ENCODE results near the gene KLHL2.
"Not testable (repeated sequence)": the region's sequence is repeated elsewhere in the genome, so short reads cannot be mapped to it uniquely, and the experiment has no call there.

The KLHL2 gene

GRCh38 chr4:165234766-165235165, 27.4 kb downstream of the KLHL2 start:
- DNase-seq (ENCODE audit: low read depth in 2 of 2), result no peak

DNA sequence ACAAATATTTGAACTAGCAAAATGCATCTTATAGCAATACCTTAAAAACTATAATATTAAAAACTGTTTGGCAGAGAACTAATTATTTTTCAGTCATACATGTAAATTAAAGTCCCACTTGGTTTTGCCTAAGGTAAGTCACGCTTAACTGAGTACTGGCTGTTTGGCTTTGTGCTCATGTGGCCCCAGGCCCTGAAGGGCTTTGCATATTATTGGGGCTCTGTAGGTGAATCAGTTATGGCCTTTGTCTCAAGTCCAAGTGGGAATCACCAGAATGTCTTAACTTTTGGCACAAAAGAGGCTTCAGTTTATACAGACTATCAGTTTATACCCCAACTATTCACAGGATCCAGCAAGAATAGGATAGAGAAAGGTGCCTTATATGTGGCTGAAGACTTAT, 29.5 kb downstream of the KLHL2 start:
- DNase-seq (ENCODE audit: low read depth in 2 of 2), result not testable (repeated sequence)

DNA sequence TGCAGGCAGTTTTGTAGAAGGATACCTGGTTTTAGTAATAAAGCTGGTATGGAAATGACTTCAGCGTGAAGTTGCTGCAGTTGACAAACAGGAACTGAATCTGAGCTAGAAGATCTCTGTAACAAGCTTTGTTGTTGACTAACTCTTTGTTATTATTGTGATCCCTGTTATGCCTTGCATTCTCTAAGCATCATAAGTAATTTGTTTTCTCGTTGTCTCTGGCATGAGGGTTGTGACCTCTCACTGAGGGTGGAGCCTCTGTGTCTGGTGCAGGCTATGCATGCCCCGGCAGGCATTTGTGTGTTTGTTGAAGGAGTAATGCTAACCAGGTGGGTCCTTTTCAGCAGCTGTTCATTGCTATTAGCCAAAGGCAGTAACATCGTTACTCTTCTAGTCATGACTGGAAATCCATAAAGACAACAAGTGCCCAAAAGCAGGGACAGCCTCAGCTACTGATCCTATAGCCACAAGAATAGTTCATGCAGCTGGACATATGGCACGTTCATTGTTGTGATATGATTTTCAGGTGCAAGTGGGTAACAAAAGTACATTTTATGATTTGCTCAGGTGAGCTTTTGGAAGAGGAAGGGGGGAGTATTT, 30.8 kb downstream of the KLHL2 start:
- not testable (repeated sequence) for DNase-seq (ENCODE audit: low read depth in 2 of 2)

DNA sequence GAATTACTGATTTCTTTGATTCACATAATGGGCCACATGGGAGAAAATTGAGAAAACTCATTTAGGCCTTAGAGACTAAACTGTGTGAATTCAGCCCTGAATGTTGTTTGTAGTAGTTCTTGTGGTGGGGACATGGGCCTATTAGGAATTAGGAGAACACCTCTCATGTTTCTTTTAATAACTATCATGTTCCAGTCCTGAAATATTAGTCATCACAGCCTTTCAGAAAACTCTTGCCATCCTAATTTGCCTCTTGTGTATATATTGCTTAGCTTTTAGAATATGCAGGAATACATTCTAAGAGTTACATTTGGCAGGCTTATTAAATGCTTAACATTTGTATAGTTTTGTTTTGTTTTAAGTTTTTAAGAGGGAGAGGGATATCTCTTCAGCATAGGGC, 33.4 kb downstream of the KLHL2 start:
- DNase-seq (ENCODE audit: low read depth in 2 of 2), result not testable (repeated sequence)

GRCh38 chr4:165244148-165244547, 36.8 kb downstream of the KLHL2 start:
- DNase-seq (ENCODE audit: low read depth in 2 of 2), result not testable (repeated sequence)

DNA sequence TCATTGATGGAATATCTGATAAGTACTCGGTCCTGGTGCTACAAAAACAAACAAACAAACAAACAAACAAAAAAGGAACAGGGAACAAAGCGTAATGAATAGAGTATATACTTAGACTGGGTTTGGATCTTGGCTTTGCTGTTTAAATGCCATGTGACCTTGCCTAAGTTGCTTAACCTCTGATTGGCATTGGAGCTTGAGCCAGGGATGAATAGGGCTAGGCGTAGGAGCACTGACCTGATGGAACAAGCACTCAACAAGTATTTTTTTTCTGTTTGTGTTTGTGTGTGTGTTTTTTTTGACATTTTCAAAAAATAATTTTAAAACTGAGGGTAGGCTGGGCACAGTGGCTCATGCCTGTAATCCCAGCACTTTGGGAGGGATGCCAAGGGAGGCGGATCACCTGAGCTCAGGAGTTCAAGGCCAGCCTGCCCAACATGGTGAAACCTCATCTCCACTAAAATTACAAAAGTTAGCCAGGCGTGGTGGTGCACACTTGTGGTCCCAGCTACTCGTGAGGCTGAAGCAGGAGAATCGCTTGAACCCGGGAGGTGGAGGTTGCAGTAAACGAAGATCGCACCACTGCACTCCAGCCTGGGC, 37.3 kb downstream of the KLHL2 start:
- not testable (repeated sequence) for DNase-seq (ENCODE audit: low read depth in 2 of 2)

DNA sequence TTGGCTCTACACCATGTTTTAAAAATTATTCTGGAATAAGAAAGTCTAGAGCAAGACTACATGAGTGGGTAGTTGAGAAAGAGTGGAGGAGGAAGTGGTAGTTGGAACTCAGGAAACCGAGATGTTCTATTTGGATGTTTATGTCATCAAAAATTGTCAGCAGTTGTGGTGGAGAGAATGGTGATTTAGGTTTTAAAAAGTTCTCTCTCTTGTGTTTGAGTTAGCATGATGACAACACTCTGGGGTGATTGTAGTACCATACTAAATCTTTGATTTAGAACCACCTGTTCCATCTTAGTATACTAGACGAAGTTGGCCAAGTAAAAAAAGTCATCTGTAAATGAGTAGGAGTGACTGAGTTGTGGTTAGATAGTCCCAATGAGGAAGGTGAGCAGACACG, 40.7 kb downstream of the KLHL2 start:
- no peak for DNase-seq (ENCODE audit: low read depth in 2 of 2)

DNA sequence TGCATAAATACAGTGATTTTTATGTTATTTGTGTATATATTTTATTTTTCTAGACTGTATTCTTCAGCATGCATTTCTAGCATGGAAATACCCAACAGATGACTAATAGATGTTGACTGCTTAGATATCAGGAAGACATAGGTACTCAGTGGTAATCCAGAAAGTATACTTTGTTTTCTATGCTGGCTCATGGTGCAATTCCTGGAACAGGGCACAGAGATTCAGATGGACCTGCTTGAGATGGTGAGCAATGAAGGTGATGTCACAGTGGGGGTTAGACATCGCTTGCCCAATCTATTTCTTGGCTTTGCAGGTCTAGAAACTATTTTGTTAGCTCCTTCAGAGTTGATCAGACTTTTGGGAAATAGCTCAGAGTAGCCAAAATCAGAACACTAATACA, 41.5 kb downstream of the KLHL2 start:
- DNase-seq (ENCODE audit: low read depth in 2 of 2), result not testable (repeated sequence)

GRCh38 chr4:165254771-165255170, 47.4 kb downstream of the KLHL2 start:
- DNase-seq (ENCODE audit: low read depth in 2 of 2), result not testable (repeated sequence)

GRCh38 chr4:165255439-165255838, 48.1 kb downstream of the KLHL2 start:
- peak in 1 of 2 donors; percentile 13 for DNase-seq (ENCODE audit: low read depth in 2 of 2)

DNA sequence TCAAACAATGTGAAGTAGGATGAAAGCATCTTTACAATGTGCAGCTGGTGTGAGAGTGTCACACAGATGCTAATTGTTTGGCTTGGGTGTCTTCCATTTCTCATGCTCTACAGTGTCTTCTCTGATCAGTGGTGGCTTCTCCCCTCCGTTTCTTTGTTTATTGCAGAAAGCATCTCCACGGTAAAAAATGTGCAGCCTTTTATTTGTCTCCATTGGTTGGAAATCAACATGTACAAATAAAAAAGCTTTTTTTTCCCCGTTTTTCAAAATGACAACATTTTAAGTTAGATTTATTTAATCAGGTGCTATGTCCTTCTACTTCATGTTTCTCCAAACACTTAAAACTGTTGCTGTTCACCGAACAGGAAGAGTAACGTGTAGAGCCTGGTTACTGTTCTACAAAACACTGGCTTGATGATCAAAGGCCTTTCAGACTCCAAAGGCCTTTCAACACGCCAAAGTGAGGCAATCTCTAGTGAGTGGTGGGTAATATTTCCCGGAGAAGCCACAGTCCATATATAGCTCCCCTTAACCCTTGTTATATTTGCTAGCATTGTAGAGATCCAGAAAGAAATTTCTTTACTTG, 48.8 kb downstream of the KLHL2 start:
- DNase-seq (ENCODE audit: low read depth in 2 of 2), result not testable (repeated sequence)

DNA sequence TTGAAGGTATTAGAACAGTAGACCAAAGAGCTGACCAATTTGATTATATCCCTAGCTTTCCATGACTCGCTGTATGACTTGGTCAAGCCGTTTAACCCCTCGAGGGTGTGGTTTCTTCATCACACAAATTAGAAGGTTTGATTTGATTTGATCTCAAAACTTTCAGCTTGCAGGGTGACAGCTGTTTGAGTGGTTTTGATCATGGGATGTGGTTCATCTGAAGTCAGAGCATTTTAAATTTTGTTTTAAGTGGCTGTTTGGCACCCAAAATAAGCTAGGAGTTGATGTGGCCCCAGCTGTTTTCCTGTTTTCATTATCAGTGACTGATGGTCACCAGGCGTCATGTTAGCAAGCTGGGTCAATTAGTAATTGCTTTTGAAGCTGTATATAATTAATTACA, 52.4 kb downstream of the KLHL2 start:
- DNase-seq (ENCODE audit: low read depth in 2 of 2), result not testable (repeated sequence)

GRCh38 chr4:165262306-165262705, 54.9 kb downstream of the KLHL2 start:
- not testable (repeated sequence) for DNase-seq (ENCODE audit: low read depth in 2 of 2)

DNA sequence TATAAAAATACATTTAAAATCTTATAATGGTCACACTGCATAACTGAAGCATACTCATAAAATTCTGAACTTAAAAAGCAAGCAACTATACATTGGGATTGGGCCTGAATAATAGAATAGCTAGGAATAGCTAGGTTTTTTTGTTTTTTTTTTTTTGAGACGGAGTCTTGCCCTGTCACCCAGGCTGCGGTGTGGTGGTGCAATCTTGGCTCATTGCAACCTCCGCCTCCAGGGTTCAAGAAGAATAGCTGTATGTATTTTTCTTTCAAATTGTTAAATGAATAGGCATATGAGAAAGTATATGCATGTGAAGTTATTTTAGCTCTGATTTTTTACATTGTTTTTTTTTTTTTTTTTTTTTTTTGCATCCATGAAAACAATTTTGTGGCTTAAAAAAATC, 56.1 kb downstream of the KLHL2 start:
- not testable (repeated sequence) for DNase-seq (ENCODE audit: low read depth in 2 of 2)

DNA sequence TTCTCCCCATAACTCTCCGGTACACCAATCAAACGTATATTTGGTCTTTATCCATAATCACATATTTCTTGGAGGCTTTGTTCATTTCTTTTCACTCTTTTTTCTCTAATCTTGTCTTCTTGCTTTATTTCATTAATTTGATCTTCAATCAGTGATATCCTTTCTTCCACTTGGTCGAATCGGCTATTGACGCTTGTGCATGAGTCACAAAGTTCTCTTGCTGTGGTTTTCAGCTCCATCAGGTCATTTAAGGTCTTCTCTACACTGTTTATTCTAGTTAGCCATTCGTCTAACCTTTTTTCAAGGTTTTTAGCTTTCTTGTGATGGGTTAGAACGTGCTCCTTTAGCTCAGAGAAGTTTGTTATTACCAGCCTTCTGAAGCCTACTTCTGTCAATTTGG, 62.6 kb downstream of the KLHL2 start:
- DNase-seq (ENCODE audit: low read depth in 2 of 2), result not testable (repeated sequence)

DNA sequence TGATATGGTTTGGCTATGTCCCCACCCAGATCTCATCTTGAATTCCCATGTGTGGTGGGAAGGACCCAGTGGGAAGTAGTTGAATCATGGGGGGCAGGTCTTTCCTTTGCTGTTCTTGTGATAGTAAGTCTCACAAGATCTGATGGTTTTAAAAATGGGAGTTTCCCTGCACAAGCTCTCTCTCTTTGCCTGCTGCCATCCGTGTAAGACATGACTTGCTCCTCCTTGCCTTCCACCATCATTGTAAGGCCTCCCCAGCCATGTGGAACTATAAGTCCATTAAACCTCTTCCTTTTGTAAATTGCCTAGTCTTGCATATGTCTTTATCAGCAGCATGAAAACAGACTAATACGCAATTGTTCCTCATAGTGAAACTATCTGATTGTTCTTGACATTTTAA, 66.1 kb downstream of the KLHL2 start:
- not testable (repeated sequence) for DNase-seq (ENCODE audit: low read depth in 2 of 2)

- DNase-seq (ENCODE audit: low read depth in 2 of 2), result not testable (repeated sequence)
These were observed 68.0 kb downstream of the KLHL2 start for GRCh38 chr4:165275357-165275756.

DNA sequence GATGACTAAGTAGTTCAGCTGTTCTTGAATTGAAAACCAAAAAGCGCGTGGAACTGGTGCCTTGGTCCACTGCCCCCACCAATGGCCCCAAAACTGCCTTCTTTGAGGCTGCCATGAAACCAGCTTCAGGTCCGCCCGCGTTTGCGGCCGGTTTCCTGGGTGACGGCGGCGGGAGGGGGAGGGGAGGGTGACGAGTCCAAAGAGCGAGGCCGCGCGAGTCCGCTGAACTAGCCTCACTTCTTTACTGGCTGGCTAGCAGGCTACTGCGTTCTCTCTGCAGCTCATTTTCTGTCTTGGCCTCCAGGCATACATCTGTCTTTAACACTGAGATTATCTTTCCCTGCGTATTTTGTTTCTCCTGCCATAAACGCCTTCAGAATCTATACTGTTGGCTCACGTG, 72.2 kb downstream of the KLHL2 start:
- DNase-seq (ENCODE audit: low read depth in 2 of 2), result not testable (repeated sequence)

DNA sequence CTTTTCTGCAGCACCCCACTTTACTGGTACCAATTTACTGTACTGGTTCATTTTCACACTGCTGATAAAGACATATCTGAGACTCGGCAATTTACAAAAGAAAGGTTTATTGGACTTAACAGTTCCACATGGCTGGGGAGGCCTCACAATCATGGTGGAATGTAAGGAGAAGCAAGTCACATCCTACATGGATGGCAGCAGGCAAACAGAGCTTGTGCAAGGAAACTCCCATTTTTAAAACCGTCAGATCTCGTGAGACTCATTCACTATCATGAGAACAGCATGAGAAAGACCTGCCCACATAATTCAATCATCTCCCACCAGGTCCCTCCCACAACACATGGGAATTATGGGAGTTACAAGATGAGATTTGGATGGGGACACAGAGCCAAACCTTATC, 77.3 kb downstream of the KLHL2 start:
- not testable (repeated sequence) for DNase-seq (ENCODE audit: low read depth in 2 of 2)

- DNase-seq (ENCODE audit: low read depth in 2 of 2), result not testable (repeated sequence)
These were observed 79.4 kb downstream of the KLHL2 start for GRCh38 chr4:165286619-165287340.

GRCh38 chr4:165288226-165288625, 80.9 kb downstream of the KLHL2 start:
- no peak for DNase-seq (ENCODE audit: low read depth in 2 of 2)

GRCh38 chr4:165288639-165289422, 81.5 kb downstream of the KLHL2 start:
- no peak for DNase-seq (ENCODE audit: low read depth in 2 of 2)

Measured in stimulated activated CD4-positive, alpha-beta T cell treated with anti-CD3 and anti-CD28 coated beads, Interleukin-1b, Interleukin-23, amount 100 ng/mL, for 4 hours (primary cell).